ENCODE results near the gene IL17REL.

Gene IL17REL

GRCh38 chr22:49995361-49996118 lies 17.0 kb downstream of the IL17REL start:
- TF ChIP-seq POLR2AphosphoS5 (IDR thresholded peaks at IDR 0.05; ENCODE audit: low read depth) (no peak), GABPA (IDR thresholded peaks at IDR 0.05; ENCODE audit: low read depth) (no peak)

GRCh38 chr22:49995041-49995360 lies 17.6 kb downstream of the IL17REL start:
- H3K4me3 ChIP-seq (replicated peaks; ENCODE audit: insufficient read depth, low read length): no peak overlapping the region
- TF ChIP-seq REST (IDR thresholded peaks at IDR 0.05; ENCODE audit: insufficient replicate concordance, low read depth) (no peak), POLR2AphosphoS5 (IDR thresholded peaks at IDR 0.05; ENCODE audit: low read depth) (no peak), SPI1 (IDR thresholded peaks at IDR 0.05; ENCODE audit: borderline replicate concordance, low read depth) (no peak), CTCF (IDR thresholded peaks at IDR 0.05; ENCODE audit: insufficient read depth, low read length) (no peak), GABPA (IDR thresholded peaks at IDR 0.05; ENCODE audit: low read depth) (no peak)
- peaks cover 2% of the 10 kb centered on the region for H3K27me3 ChIP-seq (ENCODE audit: insufficient read depth, poor library complexity, severe bottlenecking)
- H3K27ac ChIP-seq (replicated peaks): no peak overlapping the region
- DNase-seq (ENCODE audit: low read depth in 1 of 2, low spot score in 1 of 2): no peak

More at GRCh38 chr22:49995361-49996118, 17.0 kb downstream of the IL17REL start:
- no peak overlapping the region for H3K27ac ChIP-seq (replicated peaks)
- no peak overlapping the region for H3K4me3 ChIP-seq (replicated peaks; ENCODE audit: insufficient read depth, low read length)
- DNase-seq (ENCODE audit: low read depth in 1 of 2, low spot score in 1 of 2): no peak
- peaks cover 5% of the 10 kb centered on the region for H3K27me3 ChIP-seq (ENCODE audit: insufficient read depth, poor library complexity, severe bottlenecking)

- DNase-seq (ENCODE audit: low read depth in 1 of 2, low spot score in 1 of 2): no peak
- no peak for TF ChIP-seq GABPA (IDR thresholded peaks at IDR 0.05; ENCODE audit: low read depth)
- TF ChIP-seq POLR2AphosphoS5 (IDR thresholded peaks at IDR 0.05; ENCODE audit: low read depth): no peak
- TF ChIP-seq SPI1 (IDR thresholded peaks at IDR 0.05; ENCODE audit: borderline replicate concordance, low read depth): no peak
- TF ChIP-seq REST (IDR thresholded peaks at IDR 0.05; ENCODE audit: insufficient replicate concordance, low read depth): no peak
- TF ChIP-seq CTCF (IDR thresholded peaks at IDR 0.05; ENCODE audit: insufficient read depth, low read length): no peak
- no peak overlapping the region for H3K4me3 ChIP-seq (replicated peaks; ENCODE audit: insufficient read depth, low read length)
- no peak overlapping the region for H3K27ac ChIP-seq (replicated peaks)
- H3K27me3 ChIP-seq (ENCODE audit: insufficient read depth, poor library complexity, severe bottlenecking): no peaks in the 10 kb centered on the region
Observed at GRCh38 chr22:49994361-49995040, 18.1 kb downstream of the IL17REL start.

GRCh38 chr22:49993649-49994360 lies 18.8 kb downstream of the IL17REL start:
- no peak overlapping the region for H3K4me3 ChIP-seq (replicated peaks; ENCODE audit: insufficient read depth, low read length)
- no peak for TF ChIP-seq REST (IDR thresholded peaks at IDR 0.05; ENCODE audit: insufficient replicate concordance, low read depth)
- TF ChIP-seq GABPA (IDR thresholded peaks at IDR 0.05; ENCODE audit: low read depth): no peak
- TF ChIP-seq CTCF (IDR thresholded peaks at IDR 0.05; ENCODE audit: insufficient read depth, low read length): no peak
- TF ChIP-seq SPI1 (IDR thresholded peaks at IDR 0.05; ENCODE audit: borderline replicate concordance, low read depth): no peak
- TF ChIP-seq POLR2AphosphoS5 (IDR thresholded peaks at IDR 0.05; ENCODE audit: low read depth): no peak
- H3K27me3 ChIP-seq (ENCODE audit: insufficient read depth, poor library complexity, severe bottlenecking): no peaks in the 10 kb centered on the region
- H3K27ac ChIP-seq (replicated peaks): no peak overlapping the region
- DNase-seq (ENCODE audit: low read depth in 1 of 2, low spot score in 1 of 2): no peak

All from HL-60 (cell line).